HG02571 (cell line): ENCODE measurements around the gene FAM72D.
"Not testable (repeated sequence)": the region's sequence is repeated elsewhere in the genome, so short reads cannot be mapped to it uniquely, and the experiment has no call there.

Experiments
- ATAC-seq: cut with Tn5 transposase; IDR thresholded peaks from one replicate; pipeline ENCODE4 v1.9.1; 2021; ENCODE audit warnings: mild to moderate bottlenecking, moderate library complexity; ENCODE audit not compliant: unreplicated experiment

The FAM72D gene

GRCh38 chr1:145082483-145083255 lies 13.1 kb upstream of the FAM72D start:
- ATAC-seq, result not testable (repeated sequence)

GRCh38 chr1:145093517-145094149 lies 2.1 kb upstream of the FAM72D start:
- not testable (repeated sequence) for ATAC-seq

- peak; percentile 6 for ATAC-seq
Observed at GRCh38 chr1:145094655-145095211, 1.0 kb upstream of the FAM72D start.

GRCh38 chr1:145101725-145102124 lies 6.0 kb downstream of the FAM72D start:
- ATAC-seq, result not testable (repeated sequence)

GRCh38 chr1:145103294-145103693 lies 7.5 kb downstream of the FAM72D start:
- not testable (repeated sequence) for ATAC-seq

- not testable (repeated sequence) for ATAC-seq
Observed at GRCh38 chr1:145111674-145112073, 15.9 kb downstream of the FAM72D start.

- not testable (repeated sequence) for ATAC-seq
Observed at GRCh38 chr1:145112703-145113102, 16.9 kb downstream of the FAM72D start.

DNA sequence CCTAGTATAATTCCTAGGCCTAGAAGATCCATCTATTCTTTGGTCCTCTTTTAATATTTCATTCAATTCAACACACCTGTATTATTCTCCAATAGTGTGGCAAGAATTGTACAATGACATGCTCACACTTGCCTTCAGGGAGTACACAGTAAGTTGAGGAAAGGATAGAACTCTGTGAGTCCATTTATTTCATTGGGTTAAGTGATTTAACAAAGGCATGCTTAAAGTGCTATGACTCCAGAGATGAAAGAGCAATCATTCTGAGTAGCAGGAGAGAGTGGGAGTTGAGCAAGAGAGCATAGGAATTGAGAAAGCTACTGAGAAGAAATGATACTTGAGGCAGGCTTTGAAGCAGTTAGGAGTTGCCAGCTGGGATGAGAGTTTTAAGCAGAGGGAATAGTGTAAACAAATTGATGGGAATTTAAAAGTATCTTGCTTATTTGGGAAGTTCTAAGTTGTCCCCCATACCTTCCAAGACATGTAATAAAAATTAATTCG lies 18.8 kb downstream of the FAM72D start:
- ATAC-seq, result not testable (repeated sequence)

DNA sequence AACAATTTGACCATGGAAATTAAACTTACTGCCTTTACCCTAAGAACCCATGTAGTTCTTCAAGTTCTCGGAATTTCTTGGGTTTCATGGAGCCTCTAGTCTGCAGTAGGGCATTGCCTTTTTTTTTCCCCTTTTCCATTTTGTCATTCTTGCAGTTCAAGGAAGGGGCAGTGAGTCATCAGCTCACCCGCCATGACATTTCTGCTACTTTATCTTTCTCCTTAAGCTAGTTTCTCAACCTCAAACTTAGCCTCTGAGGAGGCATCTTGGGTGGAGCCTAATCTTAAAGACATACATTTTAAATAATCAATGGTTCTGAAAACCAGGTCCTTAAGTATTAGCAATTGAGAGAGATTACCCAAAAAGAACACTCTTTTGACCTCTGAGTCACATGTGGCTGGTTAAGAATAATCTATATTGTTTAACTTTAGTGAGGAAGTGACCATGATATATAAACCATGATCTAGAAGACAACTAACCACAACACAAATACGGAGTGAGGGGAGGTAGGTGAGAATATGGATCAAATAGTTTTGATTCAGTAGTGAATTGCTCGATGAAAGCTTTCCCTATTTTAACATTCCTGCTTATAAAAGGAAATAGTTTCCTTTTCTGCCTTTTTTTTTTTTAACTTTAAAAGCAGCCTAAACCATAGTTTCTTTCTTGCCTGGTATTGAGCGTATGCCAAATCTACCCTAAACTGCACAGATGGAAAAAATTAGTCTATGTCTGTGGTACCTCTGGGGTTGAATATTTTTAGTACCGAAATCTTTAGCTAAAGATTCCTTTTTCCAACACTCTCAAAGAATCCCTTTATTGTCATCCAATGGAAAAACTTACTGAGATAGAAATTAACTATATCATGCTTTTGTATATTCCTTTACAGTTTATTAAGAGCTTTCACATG lies 20.1 kb downstream of the FAM72D start:
- not testable (repeated sequence) for ATAC-seq

DNA sequence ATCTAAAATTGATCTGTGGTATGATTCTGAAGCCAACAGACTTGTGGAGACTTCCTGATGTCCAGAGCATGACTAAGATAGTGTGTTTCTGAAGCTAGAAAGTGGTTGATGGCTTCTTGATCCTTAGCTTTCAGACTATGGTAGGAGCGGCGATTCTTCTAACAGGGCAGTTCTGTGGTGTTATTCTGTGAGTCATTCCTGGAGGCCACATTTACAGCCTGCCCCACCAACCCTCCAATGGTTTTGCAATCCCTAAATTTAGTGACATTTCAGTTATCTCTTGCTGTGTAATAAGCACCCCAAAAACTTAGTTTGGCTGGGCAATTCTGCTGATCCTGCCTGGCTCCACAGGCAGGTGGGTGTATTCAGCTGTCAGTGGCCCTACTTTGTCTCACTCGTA lies 24.1 kb downstream of the FAM72D start:
- ATAC-seq, result not testable (repeated sequence)

- ATAC-seq, result not testable (repeated sequence)
Observed at GRCh38 chr1:145122344-145123061, 26.7 kb downstream of the FAM72D start.

GRCh38 chr1:145123062-145123395 lies 27.3 kb downstream of the FAM72D start:
- ATAC-seq, result not testable (repeated sequence)

DNA sequence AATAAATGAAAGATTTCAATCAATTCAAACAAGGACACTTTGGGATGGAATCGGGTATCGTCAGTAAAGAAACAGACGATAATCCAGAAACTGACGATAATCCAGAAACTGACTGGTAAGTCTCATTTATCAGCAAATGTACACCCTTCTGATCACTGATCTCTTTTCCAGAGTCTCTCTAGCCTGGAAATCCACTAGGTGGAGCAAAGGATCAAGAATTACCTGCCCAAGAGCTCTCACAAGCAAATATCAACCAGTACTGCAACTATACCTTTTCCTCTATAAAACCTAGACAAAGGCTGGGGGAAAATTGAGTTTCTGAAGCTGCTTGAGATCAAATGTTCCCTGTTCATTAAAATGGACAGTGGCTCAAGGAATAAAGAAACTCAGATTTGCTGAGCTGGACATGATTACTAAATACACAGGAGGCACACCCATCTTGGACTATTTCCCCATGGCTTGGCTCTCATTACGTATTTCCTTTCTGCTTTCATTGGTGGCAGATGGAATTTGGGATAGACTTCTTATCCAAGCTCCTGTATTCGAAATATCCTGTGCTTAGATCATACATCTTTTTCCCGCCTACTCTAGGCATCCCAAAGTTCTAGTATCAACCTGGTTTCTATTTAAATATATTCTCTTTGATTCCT lies 28.3 kb downstream of the FAM72D start:
- ATAC-seq, result not testable (repeated sequence)

- not testable (repeated sequence) for ATAC-seq
Observed at GRCh38 chr1:145125112-145125511, 29.3 kb downstream of the FAM72D start.

DNA sequence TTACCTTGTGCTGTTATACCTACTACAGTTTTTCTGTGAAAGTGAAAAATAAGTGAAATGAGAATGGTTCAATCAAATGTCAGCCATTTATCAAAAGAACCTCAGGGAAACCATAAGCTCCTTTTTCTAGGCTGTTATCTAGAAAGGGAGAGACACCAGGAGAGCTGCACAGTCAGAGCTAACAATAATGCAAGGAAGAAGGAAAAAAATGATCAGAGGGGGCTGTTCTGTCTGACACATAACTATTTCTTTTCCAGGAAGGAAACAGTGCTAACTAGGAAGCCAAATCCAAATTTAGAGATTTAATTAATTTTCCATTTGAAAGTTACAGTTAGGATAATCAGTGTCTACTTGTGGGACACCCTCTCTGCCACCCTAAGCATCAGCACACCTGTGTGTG lies 31.4 kb downstream of the FAM72D start:
- ATAC-seq, result not testable (repeated sequence)

DNA sequence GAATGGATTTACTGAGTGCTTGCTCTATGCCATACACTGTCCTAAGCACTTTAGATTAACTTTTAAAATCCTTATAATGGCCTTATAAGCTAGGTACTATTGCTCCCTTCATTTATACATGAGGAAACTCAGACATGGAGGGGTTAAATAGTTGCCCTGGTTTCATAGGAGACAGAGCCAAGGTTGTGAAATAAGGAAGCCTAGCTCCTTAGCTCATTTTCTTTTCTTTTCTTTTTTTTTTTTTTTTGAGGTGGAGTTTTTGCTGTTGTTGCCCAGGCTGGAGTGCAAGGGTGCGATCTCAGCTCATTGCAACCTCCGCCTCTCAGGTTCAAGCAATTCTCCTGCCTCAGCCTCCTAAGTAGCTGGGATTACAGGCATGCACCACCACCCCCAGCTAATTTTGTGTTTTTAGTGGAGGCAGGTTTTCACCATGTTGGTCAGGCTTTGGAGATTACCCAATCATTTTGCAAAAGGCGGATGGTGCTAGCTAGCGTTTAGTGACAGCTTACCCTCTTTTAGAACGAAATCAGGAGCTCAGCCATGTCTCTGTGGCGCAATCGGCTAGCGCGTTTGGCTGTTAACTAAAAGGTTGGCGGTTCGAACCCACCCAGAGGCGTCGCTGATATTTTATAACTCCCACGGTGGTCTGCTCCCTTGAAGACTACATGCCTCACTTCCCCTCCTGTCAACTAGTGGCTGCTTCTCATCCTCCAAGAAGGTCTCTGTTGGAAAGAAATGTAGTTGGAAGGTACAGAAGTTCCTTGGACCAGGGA lies 33.1 kb downstream of the FAM72D start:
- ATAC-seq, result not testable (repeated sequence)

DNA sequence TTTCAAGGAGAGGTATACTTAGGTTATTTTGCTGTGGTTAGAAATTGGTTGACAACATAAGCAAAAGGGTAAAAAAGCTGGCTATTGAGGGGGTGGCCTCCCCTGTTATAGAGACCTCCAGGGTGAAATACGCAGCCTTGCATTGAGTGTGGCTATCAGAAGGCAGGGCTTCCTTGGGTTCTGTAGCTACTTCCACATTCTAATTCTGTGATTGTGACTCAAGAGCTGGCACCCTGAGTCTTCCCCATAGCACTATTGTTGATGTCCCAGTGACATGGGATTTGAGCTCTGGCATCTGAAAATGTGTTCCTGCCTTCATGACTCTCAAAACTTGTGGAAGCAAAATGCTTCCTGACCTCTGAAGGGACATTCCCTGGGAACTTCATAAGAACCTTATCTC lies 38.7 kb downstream of the FAM72D start:
- ATAC-seq, result not testable (repeated sequence)

- not testable (repeated sequence) for ATAC-seq
Observed at GRCh38 chr1:145140549-145140948, 44.8 kb downstream of the FAM72D start.
